ENCODE results near the gene TPP1.

TPP1 gene

DNA sequence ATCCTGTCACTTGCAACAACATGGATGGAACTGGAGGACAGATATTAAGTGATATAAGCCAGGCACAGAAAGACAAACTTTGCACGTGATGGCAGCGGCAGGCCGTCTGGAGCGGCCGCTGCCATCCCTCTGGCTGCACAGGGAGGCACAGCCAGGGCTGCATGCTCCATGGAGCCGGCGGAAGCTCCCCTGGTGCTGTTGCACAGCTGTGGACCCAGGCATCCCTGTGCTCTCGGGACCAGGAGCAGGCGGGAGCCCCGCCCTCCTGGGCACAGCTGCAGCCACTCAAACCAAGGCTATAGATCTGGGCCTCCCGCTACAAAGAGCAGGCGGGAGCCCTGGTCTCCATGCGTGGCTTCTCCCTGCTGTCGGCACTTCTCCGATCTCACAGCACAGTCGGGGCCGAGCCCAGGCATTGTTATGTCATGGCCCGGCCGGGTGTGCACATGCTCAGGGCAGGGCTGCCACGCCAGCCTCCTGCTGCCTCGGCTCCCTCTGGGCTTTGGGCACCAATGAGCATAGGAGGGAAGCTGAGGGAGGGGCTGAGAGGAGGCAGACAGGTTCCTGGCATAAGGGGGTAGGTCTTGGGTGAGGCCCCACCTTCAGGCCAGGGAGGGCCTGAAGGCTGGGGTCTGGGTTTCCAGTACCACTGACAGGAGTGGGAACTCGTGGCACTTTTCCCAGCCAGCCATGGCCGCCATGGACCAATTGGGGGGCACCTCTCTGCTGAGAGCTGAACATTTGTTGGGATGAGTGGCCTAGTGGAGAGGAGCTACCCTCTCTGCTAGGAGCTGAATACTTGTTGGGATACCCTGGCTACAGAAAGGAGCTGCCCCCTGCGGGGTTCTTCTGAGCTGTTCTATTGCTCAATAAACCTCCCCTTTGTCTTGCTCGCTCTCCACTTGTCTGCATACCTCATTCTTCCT lies 32.5 kb downstream of the TPP1 start:
- CTCF ChIA-PET: interaction anchor here (1.2 kb wide), 1 partner anchor 56 kb away, joined by 4 read pairs; no protein-coding TSS in a partner anchor
- DNase-seq (ENCODE audit: low spot score): no peak

DNA sequence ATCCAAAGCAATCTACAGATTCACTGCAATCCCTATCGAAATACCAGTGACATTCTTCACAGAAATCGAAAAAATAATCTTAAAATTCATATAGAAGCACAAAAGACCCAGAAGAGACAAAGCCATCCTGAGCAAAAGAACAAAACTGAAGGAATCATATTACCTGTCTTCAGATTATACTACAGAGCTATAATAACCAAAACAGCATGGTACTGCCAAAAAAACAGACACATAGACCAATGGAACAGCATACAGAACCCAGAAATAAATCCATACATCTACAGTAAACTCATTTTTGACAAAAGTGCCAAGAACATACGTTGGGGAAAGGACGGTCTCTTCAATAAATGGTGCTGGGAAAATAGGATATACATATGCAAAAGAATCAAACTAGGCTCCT lies 34.7 kb downstream of the TPP1 start:
- DNase-seq (ENCODE audit: low spot score): no peak
- no peak overlapping the region for H3K27ac ChIP-seq
- ChIA-PET CTCF (interaction anchor here (0.6 kb wide), 1 partner anchor 279 kb away, joined by 3 read pairs; no protein-coding TSS in a partner anchor), POLR2A (ENCODE audit: low non-redundant PET) (no interaction called here)
- TF ChIP-seq, protein P1, sequence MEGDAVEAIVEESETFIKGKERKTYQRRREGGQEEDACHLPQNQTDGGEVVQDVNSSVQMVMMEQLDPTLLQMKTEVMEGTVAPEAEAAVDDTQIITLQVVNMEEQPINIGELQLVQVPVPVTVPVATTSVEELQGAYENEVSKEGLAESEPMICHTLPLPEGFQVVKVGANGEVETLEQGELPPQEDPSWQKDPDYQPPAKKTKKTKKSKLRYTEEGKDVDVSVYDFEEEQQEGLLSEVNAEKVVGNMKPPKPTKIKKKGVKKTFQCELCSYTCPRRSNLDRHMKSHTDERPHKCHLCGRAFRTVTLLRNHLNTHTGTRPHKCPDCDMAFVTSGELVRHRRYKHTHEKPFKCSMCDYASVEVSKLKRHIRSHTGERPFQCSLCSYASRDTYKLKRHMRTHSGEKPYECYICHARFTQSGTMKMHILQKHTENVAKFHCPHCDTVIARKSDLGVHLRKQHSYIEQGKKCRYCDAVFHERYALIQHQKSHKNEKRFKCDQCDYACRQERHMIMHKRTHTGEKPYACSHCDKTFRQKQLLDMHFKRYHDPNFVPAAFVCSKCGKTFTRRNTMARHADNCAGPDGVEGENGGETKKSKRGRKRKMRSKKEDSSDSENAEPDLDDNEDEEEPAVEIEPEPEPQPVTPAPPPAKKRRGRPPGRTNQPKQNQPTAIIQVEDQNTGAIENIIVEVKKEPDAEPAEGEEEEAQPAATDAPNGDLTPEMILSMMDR (conservative IDR thresholded peaks at IDR 0.05; ENCODE audit: low read depth): no peak

More for the DNA sequence above, 32.5 kb downstream of the TPP1 start:
- POLR2A ChIA-PET (ENCODE audit: low non-redundant PET): no interaction called here
- no peak overlapping the region for H3K27ac ChIP-seq
- TF ChIP-seq, protein P1 (conservative IDR thresholded peaks at IDR 0.05; ENCODE audit: low read depth): no peak

DNA sequence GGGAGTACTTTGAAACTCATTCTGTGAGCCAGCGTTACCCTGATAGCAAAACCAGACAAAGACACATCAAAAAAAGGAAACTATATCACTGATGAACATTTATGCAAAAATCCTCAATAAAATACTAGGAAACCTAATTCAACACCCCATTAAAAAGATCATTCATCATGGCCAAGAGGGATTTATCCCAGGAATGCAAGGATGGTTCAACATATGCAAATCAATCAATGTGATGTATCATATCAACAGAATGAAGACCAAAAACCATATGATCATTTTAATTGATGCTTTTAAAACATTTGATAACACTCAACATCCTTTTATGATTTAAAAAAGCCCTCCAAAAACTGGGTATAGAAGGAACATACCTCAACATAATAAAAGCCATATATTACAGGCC lies 35.6 kb downstream of the TPP1 start:
- DNase-seq (ENCODE audit: low spot score): no peak
- TF ChIP-seq, protein P1 (conservative IDR thresholded peaks at IDR 0.05; ENCODE audit: low read depth): no peak
- CTCF ChIA-PET: no interaction called here
- no peak overlapping the region for H3K27ac ChIP-seq
- POLR2A ChIA-PET (ENCODE audit: low non-redundant PET): no interaction called here

DNA sequence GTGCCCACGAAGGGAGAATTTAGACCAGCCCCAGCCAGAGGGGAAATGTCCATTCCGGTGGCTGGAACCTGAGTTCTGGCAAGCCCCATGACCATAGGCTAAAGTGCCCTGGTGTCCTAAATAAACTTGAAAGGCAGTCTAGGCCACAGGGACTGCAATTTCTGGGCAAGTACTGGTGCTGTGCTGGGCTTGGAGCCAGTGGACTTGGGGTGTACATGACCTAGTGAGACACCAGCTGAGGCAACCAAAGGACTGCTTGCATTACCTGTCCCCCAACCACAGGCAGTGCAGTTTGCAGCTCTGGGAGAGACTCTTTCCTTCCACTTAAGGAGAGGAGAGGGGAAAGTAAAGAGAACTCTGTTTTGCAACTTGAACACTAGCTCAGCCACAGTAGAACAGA lies 39.5 kb downstream of the TPP1 start:
- H3K27ac ChIP-seq: no peak overlapping the region
- CTCF ChIA-PET: interaction anchor here (1.0 kb wide), 1 partner anchor 175 kb away, joined by 5 read pairs; no protein-coding TSS in a partner anchor
- no peak for DNase-seq (ENCODE audit: low spot score)
- TF ChIP-seq, protein P1 (conservative IDR thresholded peaks at IDR 0.05; ENCODE audit: low read depth): no peak
- POLR2A ChIA-PET (ENCODE audit: low non-redundant PET): no interaction called here

DNA sequence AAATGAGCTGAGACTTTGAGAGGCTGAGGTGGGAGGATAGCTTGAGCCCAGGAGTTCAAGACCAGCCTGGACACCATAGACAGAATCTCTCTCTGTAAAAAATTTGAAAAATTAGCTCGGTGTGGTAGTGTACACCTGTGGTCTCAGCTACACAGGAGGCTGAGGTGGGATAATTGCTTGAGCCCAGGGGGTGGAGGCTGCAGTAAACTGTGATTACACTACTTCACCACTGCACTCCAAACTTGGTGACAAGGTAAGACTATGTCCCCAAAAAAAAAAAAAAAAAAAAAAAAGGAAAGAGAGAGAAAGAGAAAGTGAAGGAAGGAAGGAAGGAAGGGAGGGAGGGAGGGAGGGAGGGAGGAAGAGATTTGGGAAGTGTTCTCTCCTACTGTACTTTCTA lies 41.1 kb downstream of the TPP1 start:
- TF ChIP-seq, protein P1 (conservative IDR thresholded peaks at IDR 0.05; ENCODE audit: low read depth): no peak
- ChIA-PET POLR2A (ENCODE audit: low non-redundant PET) (no interaction called here), CTCF (no interaction called here)
- H3K27ac ChIP-seq: no peak overlapping the region
- DNase-seq (ENCODE audit: low spot score): no peak

DNA sequence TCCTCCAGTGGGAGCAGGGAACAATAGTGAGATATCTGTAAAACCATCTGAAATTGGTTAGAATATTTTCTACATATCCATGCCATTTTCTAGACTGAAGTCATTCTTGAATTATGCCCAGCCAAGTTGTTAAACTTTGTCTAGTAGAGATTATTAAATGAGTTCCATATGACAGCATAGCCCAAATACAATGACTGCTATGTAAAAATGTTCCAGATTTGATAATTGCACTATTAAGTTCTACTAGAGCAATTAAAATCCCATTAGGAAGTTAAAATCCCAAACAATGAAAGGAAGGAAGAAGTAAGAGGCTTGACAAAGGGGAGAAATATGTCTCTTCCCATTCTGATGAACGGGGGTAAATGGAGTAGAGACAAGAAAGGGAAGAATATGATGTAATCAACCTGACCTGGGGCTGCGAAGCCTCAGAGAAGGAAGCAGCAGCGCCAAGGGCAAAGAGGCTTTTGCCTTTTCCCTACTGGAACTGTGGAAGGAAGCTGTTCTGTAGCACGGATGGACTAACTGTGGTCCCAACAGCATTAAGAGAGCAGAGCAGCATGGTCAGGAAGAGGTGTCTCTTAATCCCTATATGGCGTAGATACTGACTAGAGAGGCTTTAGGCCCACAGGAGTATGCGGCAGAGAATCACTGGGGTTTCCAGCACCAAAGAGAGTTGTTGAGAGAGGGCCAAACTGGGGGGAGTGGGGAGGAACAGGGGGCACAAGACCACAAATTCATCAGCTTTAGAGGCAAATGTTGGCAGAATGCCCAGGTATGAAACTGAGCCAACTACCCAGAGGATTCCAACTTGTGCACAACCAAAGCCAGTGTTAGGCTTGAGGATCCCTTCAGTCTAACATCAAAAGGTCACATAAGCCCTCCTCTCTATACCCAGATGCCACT lies 42.5 kb downstream of the TPP1 start:
- no peak for DNase-seq (ENCODE audit: low spot score)
- CTCF ChIA-PET: no interaction called here
- H3K27ac ChIP-seq: no peak overlapping the region
- TF ChIP-seq, protein P1 (conservative IDR thresholded peaks at IDR 0.05; ENCODE audit: low read depth): no peak
- POLR2A ChIA-PET (ENCODE audit: low non-redundant PET): no interaction called here

Measured in RWPE1 (cell line).